ENCODE data around the gene VPS13A. TPM values are rescaled to one million over a fixed set of nuclear protein-coding genes. Genes with fewer than 3 reads are reported as not detected.
A peak's percentile ranks its signal among the peaks of the same experiment; 100 is the strongest.

VPS13A gene
- total and polyA plus RNA-seq, 4 donors: 2.4 to 45.1 (median 22.6) TPM

- 44% methylated on average over 1 of the region's 1 CpG for WGBS
- Histone ChIP-seq H3K27me3 (ENCODE audit: control insufficient read depth in 4 of 4, insufficient read depth in 4 of 4, low read length in 3 of 4) (no peaks in the 10 kb centered on the region), H3K4me1 (ENCODE audit: control insufficient read depth in 4 of 4, insufficient read depth in 4 of 4, low read length in 3 of 4) (no peaks in the 10 kb centered on the region), H3K9me3 (ENCODE audit: control insufficient read depth in 4 of 4, low read length in 3 of 4) (no peaks in the 10 kb centered on the region), H3K9ac (ENCODE audit: low read depth in 1 of 2, low read length in 2 of 2) (no peak overlapping the region), H3K4me3 (ENCODE audit: low read depth in 1 of 3, low read length in 3 of 3) (no peak overlapping the region), H3K27ac (ENCODE audit: low read depth in 1 of 2, low read length in 2 of 2) (no peak overlapping the region), H3K36me3 (ENCODE audit: control insufficient read depth in 4 of 4, insufficient read depth in 3 of 4, low read depth in 1 of 4, low read length in 3 of 4) (peaks cover 2 to 7% (median 4%) of the 10 kb centered on the region in 4 donors)
- DNase-seq (ENCODE audit: low spot score): no peak
- TF ChIP-seq, protein P1, sequence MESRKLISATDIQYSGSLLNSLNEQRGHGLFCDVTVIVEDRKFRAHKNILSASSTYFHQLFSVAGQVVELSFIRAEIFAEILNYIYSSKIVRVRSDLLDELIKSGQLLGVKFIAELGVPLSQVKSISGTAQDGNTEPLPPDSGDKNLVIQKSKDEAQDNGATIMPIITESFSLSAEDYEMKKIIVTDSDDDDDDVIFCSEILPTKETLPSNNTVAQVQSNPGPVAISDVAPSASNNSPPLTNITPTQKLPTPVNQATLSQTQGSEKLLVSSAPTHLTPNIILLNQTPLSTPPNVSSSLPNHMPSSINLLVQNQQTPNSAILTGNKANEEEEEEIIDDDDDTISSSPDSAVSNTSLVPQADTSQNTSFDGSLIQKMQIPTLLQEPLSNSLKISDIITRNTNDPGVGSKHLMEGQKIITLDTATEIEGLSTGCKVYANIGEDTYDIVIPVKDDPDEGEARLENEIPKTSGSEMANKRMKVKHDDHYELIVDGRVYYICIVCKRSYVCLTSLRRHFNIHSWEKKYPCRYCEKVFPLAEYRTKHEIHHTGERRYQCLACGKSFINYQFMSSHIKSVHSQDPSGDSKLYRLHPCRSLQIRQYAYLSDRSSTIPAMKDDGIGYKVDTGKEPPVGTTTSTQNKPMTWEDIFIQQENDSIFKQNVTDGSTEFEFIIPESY (IDR thresholded peaks at IDR 0.05): no peak
- TF ChIP-seq HNF4A (conservative IDR thresholded peaks at IDR 0.05): no peak
- no peak for TF ChIP-seq FOXA1 (IDR thresholded peaks at IDR 0.05)
Observed at GRCh38 chr9:77212801-77213200, 35.5 kb downstream of the VPS13A start.

GRCh38 chr9:77215874-77216273, 38.5 kb downstream of the VPS13A start:
- peaks cover 2 to 5% (median 2%) of the 10 kb centered on the region in 4 donors for H3K36me3 ChIP-seq (ENCODE audit: control insufficient read depth in 4 of 4, insufficient read depth in 3 of 4, low read depth in 1 of 4, low read length in 3 of 4)
- 83% methylated on average over 5 of the region's 5 CpGs for WGBS

GRCh38 chr9:77218612-77219011, 41.3 kb downstream of the VPS13A start:
- no peak for DNase-seq (ENCODE audit: low spot score)
- no peak overlapping the region for H3K27ac ChIP-seq (ENCODE audit: low read depth in 1 of 2, low read length in 2 of 2)
- no peak for TF ChIP-seq FOXA1 (IDR thresholded peaks at IDR 0.05)
- TF ChIP-seq, protein P1 (IDR thresholded peaks at IDR 0.05): no peak
- no peak for TF ChIP-seq ATF3 (IDR thresholded peaks at IDR 0.05)
- TF ChIP-seq NR2F2 (IDR thresholded peaks at IDR 0.05): no peak
- TF ChIP-seq HNF4A (conservative IDR thresholded peaks at IDR 0.05): no peak
- TF ChIP-seq, protein P2, sequence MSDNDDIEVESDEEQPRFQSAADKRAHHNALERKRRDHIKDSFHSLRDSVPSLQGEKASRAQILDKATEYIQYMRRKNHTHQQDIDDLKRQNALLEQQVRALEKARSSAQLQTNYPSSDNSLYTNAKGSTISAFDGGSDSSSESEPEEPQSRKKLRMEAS (IDR thresholded peaks at IDR 0.05): no peak
- no peak for TF ChIP-seq TAF1 (conservative IDR thresholded peaks at IDR 0.05)
- no peak for TF ChIP-seq YY1 (IDR thresholded peaks at IDR 0.05)
- no peak for TF ChIP-seq CTCF (IDR thresholded peaks at IDR 0.05; ENCODE audit: low read depth, low read length, missing input control)
- no peak for TF ChIP-seq RXRA (IDR thresholded peaks at IDR 0.05)
- TF ChIP-seq SP1 (IDR thresholded peaks at IDR 0.05): no peak
- H3K4me3 ChIP-seq (ENCODE audit: low read depth in 1 of 3, low read length in 3 of 3): no peak overlapping the region
- H3K27me3 ChIP-seq (ENCODE audit: control insufficient read depth in 4 of 4, insufficient read depth in 4 of 4, low read length in 3 of 4): no peaks in the 10 kb centered on the region
- H3K9me3 ChIP-seq (ENCODE audit: control insufficient read depth in 4 of 4, low read length in 3 of 4): no peaks in the 10 kb centered on the region
- no peaks in the 10 kb centered on the region for H3K4me1 ChIP-seq (ENCODE audit: control insufficient read depth in 4 of 4, insufficient read depth in 4 of 4, low read length in 3 of 4)
- peaks cover 2 to 11% (median 6%) of the 10 kb centered on the region in 4 donors for H3K36me3 ChIP-seq (ENCODE audit: control insufficient read depth in 4 of 4, insufficient read depth in 3 of 4, low read depth in 1 of 4, low read length in 3 of 4)
- no peak overlapping the region for H3K9ac ChIP-seq (ENCODE audit: low read depth in 1 of 2, low read length in 2 of 2)
- 96% methylated on average over 3 of the region's 3 CpGs for WGBS

More at GRCh38 chr9:77215874-77216273, 38.5 kb downstream of the VPS13A start:
- Histone ChIP-seq H3K27me3 (ENCODE audit: control insufficient read depth in 4 of 4, insufficient read depth in 4 of 4, low read length in 3 of 4) (no peaks in the 10 kb centered on the region), H3K4me3 (ENCODE audit: low read depth in 1 of 3, low read length in 3 of 3) (no peak overlapping the region), H3K9ac (ENCODE audit: low read depth in 1 of 2, low read length in 2 of 2) (no peak overlapping the region), H3K4me1 (ENCODE audit: control insufficient read depth in 4 of 4, insufficient read depth in 4 of 4, low read length in 3 of 4) (no peaks in the 10 kb centered on the region), H3K9me3 (ENCODE audit: control insufficient read depth in 4 of 4, low read length in 3 of 4) (no peaks in the 10 kb centered on the region), H3K27ac (ENCODE audit: low read depth in 1 of 2, low read length in 2 of 2) (no peak overlapping the region)
- no peak for DNase-seq (ENCODE audit: low spot score)
- TF ChIP-seq, protein P3, sequence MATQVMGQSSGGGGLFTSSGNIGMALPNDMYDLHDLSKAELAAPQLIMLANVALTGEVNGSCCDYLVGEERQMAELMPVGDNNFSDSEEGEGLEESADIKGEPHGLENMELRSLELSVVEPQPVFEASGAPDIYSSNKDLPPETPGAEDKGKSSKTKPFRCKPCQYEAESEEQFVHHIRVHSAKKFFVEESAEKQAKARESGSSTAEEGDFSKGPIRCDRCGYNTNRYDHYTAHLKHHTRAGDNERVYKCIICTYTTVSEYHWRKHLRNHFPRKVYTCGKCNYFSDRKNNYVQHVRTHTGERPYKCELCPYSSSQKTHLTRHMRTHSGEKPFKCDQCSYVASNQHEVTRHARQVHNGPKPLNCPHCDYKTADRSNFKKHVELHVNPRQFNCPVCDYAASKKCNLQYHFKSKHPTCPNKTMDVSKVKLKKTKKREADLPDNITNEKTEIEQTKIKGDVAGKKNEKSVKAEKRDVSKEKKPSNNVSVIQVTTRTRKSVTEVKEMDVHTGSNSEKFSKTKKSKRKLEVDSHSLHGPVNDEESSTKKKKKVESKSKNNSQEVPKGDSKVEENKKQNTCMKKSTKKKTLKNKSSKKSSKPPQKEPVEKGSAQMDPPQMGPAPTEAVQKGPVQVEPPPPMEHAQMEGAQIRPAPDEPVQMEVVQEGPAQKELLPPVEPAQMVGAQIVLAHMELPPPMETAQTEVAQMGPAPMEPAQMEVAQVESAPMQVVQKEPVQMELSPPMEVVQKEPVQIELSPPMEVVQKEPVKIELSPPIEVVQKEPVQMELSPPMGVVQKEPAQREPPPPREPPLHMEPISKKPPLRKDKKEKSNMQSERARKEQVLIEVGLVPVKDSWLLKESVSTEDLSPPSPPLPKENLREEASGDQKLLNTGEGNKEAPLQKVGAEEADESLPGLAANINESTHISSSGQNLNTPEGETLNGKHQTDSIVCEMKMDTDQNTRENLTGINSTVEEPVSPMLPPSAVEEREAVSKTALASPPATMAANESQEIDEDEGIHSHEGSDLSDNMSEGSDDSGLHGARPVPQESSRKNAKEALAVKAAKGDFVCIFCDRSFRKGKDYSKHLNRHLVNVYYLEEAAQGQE (IDR thresholded peaks at IDR 0.05): no peak
- no peak for TF ChIP-seq JUND (IDR thresholded peaks at IDR 0.05)
- peak; percentile 35 to 59 for TF ChIP-seq RAD21 (IDR thresholded peaks at IDR 0.05)
- TF ChIP-seq FOXA1 (IDR thresholded peaks at IDR 0.05): no peak
- TF ChIP-seq, protein P2 (IDR thresholded peaks at IDR 0.05): no peak

All from liver (tissue), 9 donors.